Gastrocnemius medialis (tissue), 4 donors: Measurements from ENCODE around the gene ARL4A.

Experiments used
- POLR2A ChIP-seq, 2 donors: fragments of 450-650 bp; IDR thresholded peaks; one replicate each; pipeline ENCODE4 v1.6.1; 2017; ENCODE audit warnings: antibody characterized with exemption in 2 of 2, mild to moderate bottlenecking in 2 of 2, moderate library complexity in 2 of 2
- TF ChIP-seq, protein P1 (sequence below), 5 experiments: fragments of 450-650 bp in 3 of 5; fragments of 200-600 bp in 2 of 5; sonication (generic) in 2 of 5; IDR thresholded peaks in 4 of 5; conservative IDR thresholded peaks in 1 of 5; 1 replicate in 4 of 5; 2 replicates in 1 of 5; pipeline ENCODE4 v1.5.1; 2016 to 2019; ENCODE audit warnings: antibody characterized with exemption in 5 of 5, mild to moderate bottlenecking in 3 of 5, moderate library complexity in 3 of 5

DNA sequence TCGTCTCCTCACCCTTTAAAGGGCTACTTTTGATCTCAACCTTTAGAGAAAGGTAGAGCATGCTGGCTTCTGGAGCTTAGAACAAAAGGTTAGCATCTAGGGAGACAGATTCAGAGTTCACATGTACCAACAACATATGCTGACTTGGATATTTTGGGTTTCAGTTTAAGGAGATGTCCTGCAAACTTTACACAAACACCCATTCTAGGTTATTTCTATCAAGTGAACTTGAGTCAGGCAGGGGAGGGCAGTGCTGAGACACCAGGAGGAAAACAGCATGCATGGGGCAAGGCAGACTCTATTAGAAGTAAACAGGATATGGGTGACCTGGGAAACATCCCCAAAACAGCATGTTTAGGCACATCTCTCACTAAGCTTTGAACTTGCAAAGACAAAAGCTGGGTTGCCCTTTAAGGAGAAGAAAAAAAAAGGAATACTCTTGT lies 43.8 kb downstream of the ARL4A start:
- TF ChIP-seq, protein P1, sequence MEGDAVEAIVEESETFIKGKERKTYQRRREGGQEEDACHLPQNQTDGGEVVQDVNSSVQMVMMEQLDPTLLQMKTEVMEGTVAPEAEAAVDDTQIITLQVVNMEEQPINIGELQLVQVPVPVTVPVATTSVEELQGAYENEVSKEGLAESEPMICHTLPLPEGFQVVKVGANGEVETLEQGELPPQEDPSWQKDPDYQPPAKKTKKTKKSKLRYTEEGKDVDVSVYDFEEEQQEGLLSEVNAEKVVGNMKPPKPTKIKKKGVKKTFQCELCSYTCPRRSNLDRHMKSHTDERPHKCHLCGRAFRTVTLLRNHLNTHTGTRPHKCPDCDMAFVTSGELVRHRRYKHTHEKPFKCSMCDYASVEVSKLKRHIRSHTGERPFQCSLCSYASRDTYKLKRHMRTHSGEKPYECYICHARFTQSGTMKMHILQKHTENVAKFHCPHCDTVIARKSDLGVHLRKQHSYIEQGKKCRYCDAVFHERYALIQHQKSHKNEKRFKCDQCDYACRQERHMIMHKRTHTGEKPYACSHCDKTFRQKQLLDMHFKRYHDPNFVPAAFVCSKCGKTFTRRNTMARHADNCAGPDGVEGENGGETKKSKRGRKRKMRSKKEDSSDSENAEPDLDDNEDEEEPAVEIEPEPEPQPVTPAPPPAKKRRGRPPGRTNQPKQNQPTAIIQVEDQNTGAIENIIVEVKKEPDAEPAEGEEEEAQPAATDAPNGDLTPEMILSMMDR (IDR thresholded peaks at IDR 0.05 in 4 of 5, conservative IDR thresholded peaks at IDR 0.05 in 1 of 5): no peak
- TF ChIP-seq POLR2A (IDR thresholded peaks at IDR 0.05): no peak
